ENCODE measurements around the gene TAPBP.

DNA sequence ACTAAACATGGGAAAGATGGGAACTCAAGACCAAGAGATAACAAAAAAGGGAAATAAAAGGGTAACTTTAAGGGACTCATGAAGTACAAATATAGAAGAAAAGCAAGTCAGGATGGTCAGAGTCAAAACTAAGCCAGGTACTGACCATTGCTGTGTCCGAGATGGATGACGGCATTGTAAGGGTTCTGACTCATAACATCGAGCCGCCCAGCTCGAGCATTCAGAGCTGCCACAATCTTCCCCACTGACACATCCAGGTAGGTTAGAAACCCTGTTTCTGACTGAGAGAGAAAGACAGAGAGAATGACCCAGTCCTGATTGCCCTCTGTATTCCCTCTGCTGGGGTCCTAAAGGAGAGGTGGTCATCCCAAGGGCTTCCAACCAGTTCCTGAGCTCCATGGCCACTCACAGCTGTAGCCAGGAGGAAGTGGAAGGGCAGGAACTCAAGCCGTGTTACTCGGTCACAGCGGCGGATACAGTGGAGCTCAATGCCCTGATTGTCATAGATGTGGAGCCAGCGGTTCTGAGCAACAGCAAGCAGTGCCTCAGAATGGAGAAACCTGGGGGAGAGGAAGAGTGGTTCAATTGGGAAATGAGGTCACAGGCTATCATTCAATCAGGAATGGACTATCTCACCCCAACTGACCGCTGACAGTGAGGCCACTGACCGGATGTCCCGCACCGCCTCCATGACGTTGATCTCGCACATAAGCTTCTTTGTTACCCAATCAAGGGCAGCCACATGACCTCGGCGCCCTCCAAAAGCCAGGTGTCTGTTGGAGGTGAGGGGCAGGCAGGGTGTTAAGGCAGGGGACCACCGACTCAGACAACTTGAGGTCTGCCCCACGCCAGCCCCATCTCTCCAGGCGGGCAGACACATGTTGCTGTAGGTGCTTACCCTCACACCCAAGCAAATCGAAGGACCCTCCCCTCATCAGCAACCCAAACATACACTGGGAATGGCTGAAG, 26.6 kb downstream of the TAPBP start:
- TF ChIP-seq, protein P1, sequence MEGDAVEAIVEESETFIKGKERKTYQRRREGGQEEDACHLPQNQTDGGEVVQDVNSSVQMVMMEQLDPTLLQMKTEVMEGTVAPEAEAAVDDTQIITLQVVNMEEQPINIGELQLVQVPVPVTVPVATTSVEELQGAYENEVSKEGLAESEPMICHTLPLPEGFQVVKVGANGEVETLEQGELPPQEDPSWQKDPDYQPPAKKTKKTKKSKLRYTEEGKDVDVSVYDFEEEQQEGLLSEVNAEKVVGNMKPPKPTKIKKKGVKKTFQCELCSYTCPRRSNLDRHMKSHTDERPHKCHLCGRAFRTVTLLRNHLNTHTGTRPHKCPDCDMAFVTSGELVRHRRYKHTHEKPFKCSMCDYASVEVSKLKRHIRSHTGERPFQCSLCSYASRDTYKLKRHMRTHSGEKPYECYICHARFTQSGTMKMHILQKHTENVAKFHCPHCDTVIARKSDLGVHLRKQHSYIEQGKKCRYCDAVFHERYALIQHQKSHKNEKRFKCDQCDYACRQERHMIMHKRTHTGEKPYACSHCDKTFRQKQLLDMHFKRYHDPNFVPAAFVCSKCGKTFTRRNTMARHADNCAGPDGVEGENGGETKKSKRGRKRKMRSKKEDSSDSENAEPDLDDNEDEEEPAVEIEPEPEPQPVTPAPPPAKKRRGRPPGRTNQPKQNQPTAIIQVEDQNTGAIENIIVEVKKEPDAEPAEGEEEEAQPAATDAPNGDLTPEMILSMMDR (IDR thresholded peaks at IDR 0.05), result no peak
- TF ChIP-seq POLR2AphosphoS5 (IDR thresholded peaks at IDR 0.05; ENCODE audit: insufficient read depth in 1 of 2, low read depth in 1 of 2), result no peak

Data from vagina (tissue), 2 donors.